HG03469 (cell line): ENCODE data around the gene CUX1.
"Not testable (repeated sequence)": the region's sequence is repeated elsewhere in the genome, so short reads cannot be mapped to it uniquely, and the experiment has no call there.

Experiments
- ATAC-seq: cut with Tn5 transposase; IDR thresholded peaks from one replicate; pipeline ENCODE4 v1.9.1; 2021; ENCODE audit warnings: mild to moderate bottlenecking, moderate library complexity, moderate number of reproducible peaks; ENCODE audit not compliant: unreplicated experiment

Gene CUX1

DNA sequence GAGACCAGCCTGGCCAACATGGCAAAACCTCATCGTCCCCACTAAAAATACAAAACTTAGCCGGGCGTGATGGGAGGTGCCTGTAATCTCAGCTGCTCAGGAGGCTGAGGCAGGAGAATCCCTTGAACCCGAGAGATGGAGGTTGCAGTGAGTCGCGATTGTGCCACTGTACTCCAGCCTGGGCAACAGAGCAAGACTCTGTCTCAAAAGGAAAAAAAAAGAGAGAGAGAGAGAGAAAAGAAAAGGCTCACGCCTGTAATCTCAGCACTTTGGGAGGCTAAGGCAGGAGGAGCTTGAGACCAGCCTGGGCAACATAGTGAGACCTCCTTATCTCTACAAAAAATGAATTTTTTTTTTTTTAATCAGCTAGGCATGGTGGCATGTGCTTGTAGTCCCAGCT lies 157.6 kb downstream of the CUX1 start:
- ATAC-seq = no peak

DNA sequence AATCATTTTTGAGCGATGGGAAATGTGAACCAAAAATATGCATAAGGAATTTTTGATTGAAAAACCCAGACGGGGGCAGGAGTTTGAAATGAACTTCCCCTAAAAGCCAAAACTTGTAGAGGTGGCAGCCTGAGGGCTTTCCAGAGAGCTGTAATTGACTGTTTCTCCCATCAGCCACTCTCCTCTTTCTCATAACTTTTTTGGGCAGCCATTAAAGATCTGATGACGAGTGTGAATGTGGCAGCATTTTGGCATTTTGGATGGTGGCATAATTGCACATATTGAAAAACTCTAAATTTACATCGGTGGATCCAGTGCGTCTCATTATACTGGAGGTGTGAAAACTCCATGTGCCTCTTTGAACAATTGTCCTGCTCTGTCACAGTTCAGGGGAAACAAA lies 159.0 kb downstream of the CUX1 start:
- no peak for ATAC-seq

DNA sequence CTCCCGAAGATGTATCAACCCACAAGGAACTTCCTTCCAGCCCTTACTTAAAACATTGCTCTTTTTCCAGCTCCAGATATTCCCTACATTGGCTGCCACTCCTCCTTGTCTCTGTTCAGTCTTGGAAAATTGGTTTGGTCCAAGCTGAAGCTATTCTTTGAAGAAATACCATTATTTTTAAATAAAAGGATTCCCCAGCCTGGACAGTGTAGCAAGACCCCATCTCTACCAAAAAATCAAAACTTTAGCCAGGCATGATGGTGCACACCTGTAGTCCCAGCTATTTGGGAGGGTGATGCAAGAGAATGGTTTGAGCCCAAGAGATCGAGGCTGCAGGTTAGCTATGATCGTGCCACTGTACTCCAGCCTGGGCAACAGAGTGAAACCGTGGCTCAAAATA lies 159.8 kb downstream of the CUX1 start:
- no peak for ATAC-seq

DNA sequence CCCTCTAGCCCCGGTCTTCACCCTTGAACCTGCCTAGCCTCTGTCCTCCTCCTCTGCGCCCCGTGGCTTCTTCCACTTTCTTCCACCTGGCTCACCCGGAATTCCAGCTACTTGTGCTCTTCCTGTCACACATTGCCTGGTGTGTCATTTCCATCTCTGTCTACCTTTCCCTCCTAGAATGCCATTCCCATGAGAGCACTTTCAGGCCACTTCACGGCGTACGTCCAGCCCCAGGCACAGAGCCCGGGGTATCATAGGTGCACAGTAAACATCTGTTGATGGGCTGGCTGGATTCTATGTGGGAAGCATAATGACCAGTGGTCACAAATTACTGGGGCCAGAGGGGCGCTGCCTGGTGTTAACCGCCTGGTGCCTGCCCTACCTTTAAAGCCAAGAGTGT lies 161.3 kb downstream of the CUX1 start:
- no peak for ATAC-seq

DNA sequence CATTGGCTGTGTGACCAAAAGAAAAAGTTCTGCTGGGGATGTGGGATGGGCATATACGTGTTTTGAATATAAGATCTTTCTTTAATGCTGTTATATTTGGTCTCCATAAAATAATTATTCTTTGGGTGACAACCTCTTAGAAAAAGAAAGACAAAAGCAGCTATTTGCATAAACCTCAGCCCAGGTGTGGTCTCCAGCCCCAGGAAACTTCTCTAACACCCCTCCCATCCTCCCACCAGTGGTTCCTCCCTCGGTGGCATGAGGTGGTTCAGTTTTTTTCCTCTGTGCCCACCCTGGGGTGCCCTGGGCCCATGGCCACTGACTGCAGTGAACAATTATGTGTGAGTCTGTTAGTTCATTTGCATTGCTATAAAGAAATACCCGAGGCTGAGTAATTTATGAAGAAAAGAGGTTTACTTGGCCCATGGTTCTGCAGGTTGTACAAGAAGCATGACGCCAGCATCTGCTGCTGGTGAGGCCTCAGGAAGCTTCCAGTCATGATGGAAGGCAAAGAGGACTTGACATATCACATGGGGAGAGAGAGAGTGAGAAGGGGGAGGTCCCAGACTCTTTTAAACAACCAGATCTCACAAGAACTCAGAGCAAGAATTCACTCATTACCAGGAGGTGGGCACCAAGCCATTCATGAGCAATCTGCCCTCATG lies 165.9 kb downstream of the CUX1 start:
- ATAC-seq = no peak

DNA sequence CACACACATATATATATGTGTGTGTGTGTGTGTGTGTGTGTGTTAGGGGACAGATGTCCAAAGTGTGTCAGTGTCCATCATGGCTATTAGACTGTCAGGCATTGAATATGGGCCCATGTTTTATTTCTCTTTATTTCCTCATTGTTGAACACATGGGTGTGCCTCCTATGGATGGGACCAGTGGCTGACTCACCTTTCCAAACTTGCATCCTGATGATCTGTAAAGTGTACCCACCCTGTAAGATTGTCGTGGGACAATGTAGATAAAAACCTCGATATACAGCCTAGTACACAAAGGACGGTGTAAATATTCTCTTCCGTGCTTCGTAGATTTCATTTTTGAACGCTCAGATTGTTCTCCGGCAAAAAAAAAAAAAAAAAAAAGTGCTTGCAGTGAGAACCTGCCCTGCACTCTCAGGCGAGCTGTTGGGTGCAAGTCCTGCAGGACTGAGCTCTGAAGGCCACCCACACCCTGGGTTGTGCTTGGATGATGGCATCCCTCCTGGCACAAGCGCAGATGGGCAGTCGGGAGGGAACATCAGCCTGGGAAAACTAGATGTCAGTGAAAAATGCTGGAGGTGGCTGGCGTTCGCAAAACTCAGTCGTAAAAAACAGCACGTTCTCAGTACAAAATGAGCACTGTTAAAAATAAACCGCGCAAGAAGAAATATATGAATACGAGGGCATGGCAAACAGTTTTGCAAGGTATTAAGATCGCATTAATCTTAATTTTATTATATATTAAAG lies 166.9 kb downstream of the CUX1 start:
- ATAC-seq = no peak

DNA sequence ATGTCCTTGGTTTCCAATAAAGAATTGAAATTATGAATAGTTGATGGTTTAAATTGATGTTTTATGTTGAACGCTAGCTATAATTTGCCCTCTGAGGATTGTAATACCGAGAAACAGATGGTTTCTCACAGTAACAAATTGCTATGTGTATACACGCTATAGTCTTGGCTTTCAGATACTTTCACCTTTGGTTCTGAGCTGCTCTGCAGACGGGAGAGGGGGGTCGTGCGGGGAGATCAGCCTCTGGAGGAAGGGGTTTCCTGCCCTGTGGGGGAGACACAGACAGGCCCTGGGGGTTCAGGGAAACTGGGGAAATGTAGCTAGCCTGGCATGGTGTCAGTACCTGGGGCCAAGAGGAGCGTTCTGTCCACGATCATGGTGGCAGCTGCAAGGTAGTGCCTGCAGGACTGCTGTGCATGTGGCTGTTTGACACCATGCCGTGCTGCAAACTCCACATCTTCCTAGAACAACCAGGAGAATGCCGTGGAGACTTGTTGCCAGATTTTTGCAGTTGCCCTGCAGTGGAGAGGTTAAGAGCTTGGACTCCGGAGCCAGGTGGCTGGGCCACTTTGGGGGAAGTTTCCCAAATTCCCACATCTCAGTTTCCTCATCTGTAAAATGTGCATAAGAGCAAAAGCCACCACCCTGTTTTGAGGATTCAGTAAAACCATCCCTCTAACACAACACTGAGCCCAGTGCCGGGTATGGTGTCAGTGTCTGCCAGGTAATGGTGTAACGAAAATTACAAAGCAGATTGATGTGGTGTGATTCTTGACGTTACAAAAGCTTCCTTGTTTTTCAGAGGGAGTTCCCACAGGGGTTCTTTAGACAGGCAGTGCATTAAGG lies 167.9 kb downstream of the CUX1 start:
- ATAC-seq = no peak

DNA sequence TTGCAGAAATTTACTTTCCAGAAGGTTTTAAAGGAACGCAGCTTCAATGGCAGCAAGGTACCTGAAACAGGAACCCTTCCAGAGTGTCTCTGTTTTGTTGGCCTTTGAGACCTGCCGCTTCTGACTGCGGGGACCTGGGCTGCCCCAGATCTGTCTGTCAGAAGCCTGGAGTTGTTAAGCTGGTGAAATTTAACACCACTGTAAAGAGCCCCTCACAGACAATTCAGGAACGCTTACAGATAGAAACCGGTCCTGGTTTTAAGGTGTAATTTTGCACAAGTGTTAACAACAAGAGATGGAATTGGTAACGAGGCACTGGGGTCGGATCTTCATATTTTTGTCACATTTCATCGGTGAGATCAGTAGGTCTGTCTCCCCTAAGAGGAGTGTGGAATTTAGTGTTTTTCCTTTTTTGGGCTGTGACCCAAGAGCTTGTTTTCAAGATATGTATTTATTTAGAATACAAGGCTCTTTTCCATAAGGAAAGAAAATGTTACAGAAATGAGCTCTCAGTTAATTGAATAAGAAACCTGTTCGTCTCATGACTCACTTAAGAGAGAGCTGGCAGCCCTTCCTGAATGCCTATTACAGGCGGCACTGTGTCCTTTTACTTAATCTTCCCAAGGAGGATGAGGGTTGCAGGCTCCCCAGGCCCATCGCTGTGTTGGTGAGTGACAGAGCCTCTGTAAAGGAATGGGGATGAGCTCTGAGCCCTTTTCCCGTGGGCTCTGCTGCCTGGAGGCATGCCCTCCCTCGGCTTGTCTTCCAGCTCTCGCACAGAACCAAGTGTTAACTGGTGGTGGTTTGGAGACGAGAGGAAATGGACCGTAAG lies 168.7 kb downstream of the CUX1 start:
- ATAC-seq = no peak

DNA sequence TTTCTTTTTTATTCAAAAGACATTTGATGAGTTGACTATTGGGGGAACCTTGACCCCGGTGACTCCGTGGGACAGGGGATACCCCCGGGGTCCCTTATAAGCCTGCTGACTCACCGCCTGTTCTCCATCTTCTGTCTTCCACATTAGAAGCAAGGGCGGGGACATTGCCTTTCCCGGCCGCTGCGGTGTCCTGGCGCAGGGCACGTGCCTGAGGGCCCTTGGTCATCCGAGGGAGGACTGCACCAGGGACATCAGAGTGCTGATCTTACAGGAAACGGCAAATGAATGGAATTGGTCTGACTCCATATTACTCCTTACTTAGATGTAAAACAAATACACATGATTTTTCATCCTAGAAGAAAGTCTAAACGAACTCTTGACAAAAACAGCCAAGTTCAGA lies 170.1 kb downstream of the CUX1 start:
- no peak for ATAC-seq

DNA sequence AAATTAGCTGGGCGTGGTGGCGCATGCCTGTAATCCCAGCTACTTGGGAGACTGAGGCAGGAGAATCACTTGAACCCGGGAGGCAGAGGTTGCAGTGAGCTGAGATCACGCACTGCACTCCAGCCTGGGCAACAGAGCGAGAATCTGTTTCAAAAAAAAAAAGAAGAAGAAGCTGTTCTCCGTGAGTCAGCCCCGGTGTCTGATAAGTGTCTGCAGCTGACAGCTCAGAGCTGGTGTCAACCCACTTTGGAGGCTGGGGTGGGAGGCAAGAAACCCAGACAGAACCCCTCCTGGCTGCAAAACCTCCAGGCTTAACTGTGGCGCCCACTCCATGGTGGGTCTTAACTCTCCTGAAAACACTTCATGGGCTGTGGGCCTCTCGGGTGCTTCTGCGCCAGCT lies 170.6 kb downstream of the CUX1 start:
- ATAC-seq = not testable (repeated sequence)

DNA sequence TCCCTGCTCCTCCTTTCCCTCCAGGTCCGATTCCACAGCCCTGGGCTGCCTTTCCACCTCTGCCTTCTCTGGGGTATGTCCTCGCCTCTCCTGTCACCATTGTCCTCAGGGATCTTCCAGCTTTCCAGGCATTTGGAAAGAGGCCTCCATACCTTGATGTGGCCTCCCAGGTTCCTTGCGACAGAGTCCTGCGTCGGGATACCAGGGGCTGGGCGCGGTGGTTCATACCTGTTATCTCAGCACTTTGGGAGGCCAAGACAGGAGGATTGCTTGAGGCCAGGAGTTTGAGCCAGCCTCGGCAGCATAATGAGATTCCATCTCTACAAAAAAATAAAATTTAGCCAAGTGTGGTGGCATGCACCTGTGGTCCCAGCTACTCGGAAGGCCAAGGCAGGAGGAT lies 171.1 kb downstream of the CUX1 start:
- no peak for ATAC-seq

DNA sequence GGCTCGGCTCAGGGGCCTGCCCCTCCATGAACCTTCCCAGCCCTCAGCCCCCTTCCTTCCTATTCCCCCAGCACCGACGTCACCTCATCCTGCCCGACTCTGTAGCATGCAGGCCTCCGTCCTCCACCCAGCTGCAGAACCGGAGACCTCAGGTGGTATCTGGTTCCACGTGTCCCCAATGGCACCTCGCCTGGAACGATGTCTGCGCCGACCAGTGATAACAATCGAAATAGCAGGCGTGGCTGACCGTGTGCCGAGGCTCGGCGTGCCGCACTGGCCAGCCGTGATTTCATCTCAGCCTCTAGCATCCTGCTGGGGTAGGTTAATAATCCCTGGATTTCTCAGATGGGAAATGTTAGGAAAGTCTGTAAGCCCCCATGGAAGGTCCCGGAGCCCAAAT lies 171.7 kb downstream of the CUX1 start:
- ATAC-seq = no peak

DNA sequence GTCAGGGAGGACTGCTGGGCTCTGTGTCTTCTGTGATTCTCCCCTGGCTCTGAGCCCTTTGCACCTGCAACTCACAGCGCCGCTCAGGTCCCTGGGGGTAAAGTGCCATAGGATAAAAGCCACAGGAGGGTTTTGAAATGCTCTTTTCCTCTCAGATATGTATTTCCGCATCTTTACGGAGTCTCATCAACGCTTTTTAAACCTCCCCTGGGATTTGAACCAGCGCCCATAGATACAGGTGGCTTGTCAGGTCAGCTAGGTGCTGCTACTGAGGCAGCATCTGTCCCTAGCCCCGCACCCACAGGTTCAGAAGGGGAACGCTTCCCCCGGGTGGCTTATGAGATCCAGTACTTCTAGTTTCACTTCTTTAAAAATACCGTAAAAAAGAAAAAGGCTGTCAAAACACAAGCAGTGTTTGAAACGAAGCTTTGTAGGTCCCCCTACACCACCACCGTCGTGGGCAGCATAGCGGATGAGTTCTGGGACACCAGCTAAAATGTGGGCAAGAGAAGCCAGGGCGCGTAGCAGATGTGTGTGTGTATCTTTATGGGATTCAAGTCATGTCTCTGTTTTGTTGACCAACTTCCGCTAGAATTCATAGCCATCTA lies 173.5 kb downstream of the CUX1 start:
- peak; percentile 60 for ATAC-seq

DNA sequence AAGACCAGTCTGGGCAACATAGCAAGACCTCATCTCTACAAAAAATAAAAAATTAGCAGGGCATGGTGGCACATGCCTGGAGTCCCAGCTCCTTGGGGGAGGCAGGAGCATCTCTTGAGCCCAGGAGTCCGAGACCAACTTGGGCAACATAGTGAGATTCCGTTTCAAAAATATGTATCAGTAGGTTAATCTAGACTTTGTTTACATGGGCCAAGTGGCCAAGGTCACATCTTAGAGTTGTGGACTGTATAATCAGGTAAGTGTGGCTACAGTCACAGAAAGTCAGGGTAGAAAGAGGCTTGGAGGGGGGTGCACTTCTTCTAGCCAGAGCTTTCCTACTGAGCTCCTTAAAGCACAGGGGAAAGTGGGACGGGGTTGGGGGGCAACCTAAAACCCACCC lies 174.4 kb downstream of the CUX1 start:
- no peak for ATAC-seq

DNA sequence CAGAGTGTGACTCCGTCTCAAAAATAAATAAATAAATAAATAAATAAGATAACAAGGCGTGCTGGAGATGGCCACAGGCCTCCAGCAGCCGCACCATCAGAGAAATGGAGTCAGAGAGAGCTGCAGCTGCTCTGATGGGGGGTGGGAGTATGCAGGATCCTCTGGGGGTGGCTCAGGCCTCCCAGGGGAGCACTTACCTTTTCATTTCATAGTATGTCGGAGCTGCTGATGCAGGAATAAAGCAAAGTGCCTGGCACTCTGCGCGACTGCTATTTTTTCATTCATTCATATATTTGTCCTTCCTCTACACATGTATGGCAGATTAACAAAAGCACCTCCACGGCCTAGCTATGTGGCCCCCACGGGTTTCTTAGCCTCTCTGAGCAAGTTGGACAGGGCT lies 175.9 kb downstream of the CUX1 start:
- ATAC-seq = no peak

DNA sequence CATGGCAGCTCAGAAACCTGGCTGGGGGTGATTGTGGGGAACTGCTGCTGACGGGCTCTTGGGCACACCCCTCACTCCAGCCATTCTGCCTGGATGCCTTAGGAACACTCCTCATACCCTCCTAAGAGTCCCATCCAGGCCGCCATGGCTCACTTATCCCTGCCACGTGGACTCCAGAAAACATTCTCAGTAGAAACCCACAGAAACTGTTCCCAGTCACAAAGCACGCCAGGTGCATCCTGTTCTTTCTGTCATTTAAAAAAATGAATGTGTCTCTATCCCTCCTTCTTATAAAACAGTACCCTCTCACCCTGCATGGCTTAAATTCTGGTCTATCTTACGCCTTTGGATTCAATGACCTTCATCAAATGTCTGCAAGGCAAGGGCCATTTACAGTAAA lies 177.7 kb downstream of the CUX1 start:
- no peak for ATAC-seq

DNA sequence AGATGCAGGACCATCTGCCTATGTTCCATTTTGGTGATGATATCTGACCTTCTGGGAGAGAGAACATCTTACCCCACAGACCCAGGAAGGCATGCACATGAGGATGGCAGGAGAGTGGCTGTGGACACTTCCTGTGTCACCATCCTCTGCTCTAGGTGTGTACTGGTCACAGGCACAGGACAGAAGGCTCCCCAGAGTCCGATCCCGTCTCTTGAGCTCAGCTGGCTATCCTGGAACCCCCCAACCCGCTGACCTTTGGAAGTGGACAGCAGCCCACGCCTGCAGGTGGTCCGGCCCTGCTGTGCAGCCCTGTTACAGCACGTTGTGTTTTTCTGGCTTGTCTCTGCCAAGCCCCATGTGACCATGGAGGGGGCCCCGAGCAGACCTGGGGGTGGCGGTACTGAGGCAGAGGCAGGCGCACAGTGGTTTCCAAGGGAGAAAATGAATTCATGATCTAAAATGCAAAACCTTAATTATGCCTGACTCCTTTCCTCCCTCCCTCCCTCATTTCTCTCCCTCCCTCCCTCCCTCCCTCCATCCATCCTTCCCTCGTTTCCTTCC lies 178.8 kb downstream of the CUX1 start:
- no peak for ATAC-seq

DNA sequence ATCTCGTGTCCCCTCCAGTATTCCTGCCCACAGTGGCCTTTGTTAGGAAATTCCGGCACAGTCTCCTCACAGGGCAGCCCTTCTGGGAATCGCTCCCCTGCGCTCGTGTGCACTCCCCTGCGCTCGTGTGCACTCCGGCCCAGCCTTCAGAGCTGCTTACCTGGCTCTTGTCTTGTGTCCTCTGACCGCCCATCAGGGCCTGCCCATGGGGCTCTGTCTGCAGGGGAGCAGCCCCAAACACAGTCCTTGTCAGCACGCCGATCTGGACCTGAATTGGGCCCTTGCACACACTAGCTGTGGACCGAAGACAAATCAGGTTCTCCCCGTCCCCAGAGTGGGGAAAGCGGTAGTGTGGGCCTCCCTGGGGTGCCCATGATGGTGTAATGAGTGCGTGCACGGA lies 179.4 kb downstream of the CUX1 start:
- no peak for ATAC-seq

DNA sequence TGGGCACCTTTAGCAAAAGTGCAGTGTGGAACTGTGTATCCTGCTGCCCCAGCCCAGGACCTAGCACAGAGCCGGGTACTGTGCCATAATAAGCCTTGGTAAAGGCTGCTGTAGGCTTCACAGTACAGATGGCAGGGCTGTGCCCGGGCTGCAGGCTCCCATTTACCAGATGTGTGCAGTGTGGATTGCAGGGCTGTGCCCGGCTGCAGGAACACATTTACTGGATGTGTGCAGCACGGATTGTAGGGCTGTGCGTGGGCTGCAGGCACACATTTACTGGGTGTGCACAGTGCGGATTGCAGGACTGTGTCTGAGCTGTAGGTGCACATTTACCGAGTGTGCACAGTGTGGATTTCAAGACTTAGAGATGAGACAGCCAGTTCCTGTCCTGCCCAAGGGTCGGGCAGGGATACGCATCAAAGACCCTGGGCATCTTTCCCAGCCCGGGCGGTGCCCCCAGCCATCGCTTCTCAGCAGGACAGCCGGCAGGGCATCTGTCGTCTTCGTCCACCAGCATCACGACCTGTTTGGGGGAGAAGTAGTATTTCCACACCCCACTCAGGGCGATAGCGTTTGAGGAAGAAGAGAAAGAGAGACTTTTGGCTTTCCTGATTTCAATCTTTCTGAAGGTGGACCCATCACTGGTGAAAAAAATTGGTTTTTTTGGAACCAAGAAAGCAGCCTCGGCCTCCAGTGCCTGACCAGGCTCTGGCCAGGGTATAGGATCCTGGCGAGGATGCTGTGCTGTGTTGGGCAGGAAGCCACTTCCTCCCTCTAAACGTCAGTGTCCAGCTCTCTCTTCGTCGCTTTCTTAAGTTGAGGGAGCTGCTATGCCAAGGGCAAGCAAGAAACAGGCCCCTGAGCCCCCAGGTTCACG lies 180.8 kb downstream of the CUX1 start:
- no peak for ATAC-seq
